Measurements from ENCODE around the gene GBF1. TPM values are rescaled to one million over a fixed set of nuclear protein-coding genes. Genes with fewer than 3 reads are reported as not detected.

The GBF1 gene
- total and polyA plus RNA-seq, 2 of the 13 experiments (the other 11 are each of a cell fraction or from before 2014, with no cell fraction given), result 17.1 to 21.9 TPM

DNA sequence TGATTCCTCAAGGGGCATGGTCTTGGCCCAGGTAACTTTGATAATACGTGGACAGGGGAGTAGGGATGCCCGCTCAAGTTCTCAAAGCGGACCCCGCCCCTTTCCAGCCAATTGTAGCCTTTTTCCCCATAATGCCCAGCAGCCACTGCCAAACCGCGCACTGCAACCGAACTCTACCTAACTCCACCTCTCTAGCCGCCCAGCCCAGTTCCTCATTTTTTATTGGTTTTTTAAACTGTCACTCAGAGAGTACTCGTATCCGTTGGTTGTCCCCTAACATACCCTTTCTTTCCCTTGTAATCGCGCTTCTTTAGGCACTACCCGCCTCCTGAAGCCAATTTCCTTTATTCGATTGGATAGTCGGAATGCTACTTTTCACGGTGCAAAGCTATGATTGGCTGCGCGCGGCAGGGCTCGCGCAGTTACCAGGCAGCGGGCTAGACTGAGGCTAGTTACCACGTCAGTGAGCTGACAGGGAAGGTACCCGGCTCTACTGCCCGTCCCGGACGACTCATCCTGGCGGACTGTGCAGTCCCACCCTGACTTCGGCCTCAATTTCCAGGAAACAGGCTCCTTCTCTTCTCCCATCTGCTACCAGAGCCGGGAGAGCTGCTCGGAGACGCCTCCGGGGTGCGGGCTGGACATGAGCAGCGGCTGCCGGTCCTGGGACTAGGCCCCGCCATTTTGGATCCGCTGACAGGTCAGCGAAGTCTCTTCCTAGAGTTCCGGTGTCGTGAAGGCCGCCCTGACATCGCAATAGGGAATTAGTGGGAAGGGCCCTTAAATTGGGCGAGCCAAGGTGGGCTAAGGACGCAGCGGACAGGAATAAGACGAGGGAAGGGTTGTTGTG, at the start of gene GBF1 (continued):
- TF ChIP-seq SOX6 (IDR thresholded peaks at IDR 0.05) (no peak), SOX6 (CRISPR knock-in tag; IDR thresholded peaks at IDR 0.05) (peak; percentile 42; the same call in 1 of the 2 replicates), SP140L (CRISPR knock-in tag; IDR thresholded peaks at IDR 0.05; ENCODE audit: borderline replicate concordance) (0 out of 2 replicates have a peak, but pooled peaks have one; percentile 41), RXRA (CRISPR knock-in tag; IDR thresholded peaks at IDR 0.05) (peak; percentile 63; the same call in 1 of the 2 replicates), ETV6 (CRISPR knock-in tag; conservative IDR thresholded peaks at IDR 0.05) (peak; percentile 68; the same call in 1 of the 2 replicates), RORA (CRISPR knock-in tag; IDR thresholded peaks at IDR 0.05) (0 out of 2 replicates have a peak, but pooled peaks have one; percentile 52), HNRNPK (IDR thresholded peaks at IDR 0.05; ENCODE audit: low read depth, low read length, poor library complexity, severe bottlenecking) (no peak), GATAD1 (CRISPR knock-in tag; IDR thresholded peaks at IDR 0.05) (peak; percentile 88), POGZ (CRISPR knock-in tag; IDR thresholded peaks at IDR 0.05) (peak; percentile 27; the same call in 1 of the 2 replicates), ZNF33A (CRISPR knock-in tag; IDR thresholded peaks at IDR 0.05; ENCODE audit: borderline replicate concordance) (no peak), SIN3A (IDR thresholded peaks at IDR 0.05; ENCODE audit: borderline replicate concordance, low read depth, low read length) (peak; percentile 78; the same call in 1 of the 2 replicates), ELF4 (CRISPR knock-in tag; IDR thresholded peaks at IDR 0.05; ENCODE audit: borderline replicate concordance) (no peak; the same call in 1 of the 2 replicates), KLF16 (CRISPR knock-in tag; IDR thresholded peaks at IDR 0.05) (peak in 1 of 2 experiments; percentile 51; a peak in 1 of 4 replicates), SRY (CRISPR knock-in tag; IDR thresholded peaks at IDR 0.05) (peak; percentile 78; the same call in 1 of the 2 replicates), KDM2A (CRISPR knock-in tag; IDR thresholded peaks at IDR 0.05; ENCODE audit: borderline replicate concordance, low read depth) (peak; percentile 78), SKI (IDR thresholded peaks at IDR 0.05; ENCODE audit: partially characterized antibody) (peak; percentile 47), ZNF605 (CRISPR knock-in tag; IDR thresholded peaks at IDR 0.05) (peak; percentile 90), GPN1 (CRISPR knock-in tag; IDR thresholded peaks at IDR 0.05; ENCODE audit: borderline replicate concordance) (no peak)
- TF ChIP-seq, protein P1, sequence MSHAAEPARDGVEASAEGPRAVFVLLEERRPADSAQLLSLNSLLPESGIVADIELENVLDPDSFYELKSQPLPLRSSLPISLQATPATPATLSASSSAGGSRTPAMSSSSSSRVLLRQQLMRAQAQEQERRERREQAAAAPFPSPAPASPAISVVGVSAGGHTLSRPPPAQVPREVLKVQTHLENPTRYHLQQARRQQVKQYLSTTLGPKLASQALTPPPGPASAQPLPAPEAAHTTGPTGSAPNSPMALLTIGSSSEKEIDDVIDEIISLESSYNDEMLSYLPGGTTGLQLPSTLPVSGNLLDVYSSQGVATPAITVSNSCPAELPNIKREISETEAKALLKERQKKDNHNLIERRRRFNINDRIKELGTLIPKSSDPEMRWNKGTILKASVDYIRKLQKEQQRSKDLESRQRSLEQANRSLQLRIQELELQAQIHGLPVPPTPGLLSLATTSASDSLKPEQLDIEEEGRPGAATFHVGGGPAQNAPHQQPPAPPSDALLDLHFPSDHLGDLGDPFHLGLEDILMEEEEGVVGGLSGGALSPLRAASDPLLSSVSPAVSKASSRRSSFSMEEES (CRISPR knock-in tag; IDR thresholded peaks at IDR 0.05), result peak; percentile 58
- TF ChIP-seq, protein P2, sequence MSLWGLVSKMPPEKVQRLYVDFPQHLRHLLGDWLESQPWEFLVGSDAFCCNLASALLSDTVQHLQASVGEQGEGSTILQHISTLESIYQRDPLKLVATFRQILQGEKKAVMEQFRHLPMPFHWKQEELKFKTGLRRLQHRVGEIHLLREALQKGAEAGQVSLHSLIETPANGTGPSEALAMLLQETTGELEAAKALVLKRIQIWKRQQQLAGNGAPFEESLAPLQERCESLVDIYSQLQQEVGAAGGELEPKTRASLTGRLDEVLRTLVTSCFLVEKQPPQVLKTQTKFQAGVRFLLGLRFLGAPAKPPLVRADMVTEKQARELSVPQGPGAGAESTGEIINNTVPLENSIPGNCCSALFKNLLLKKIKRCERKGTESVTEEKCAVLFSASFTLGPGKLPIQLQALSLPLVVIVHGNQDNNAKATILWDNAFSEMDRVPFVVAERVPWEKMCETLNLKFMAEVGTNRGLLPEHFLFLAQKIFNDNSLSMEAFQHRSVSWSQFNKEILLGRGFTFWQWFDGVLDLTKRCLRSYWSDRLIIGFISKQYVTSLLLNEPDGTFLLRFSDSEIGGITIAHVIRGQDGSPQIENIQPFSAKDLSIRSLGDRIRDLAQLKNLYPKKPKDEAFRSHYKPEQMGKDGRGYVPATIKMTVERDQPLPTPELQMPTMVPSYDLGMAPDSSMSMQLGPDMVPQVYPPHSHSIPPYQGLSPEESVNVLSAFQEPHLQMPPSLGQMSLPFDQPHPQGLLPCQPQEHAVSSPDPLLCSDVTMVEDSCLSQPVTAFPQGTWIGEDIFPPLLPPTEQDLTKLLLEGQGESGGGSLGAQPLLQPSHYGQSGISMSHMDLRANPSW (CRISPR knock-in tag; IDR thresholded peaks at IDR 0.05; ENCODE audit: borderline replicate concordance), result peak; percentile 71; the same call in 1 of the 2 replicates
- TF ChIP-seq, protein P3, sequence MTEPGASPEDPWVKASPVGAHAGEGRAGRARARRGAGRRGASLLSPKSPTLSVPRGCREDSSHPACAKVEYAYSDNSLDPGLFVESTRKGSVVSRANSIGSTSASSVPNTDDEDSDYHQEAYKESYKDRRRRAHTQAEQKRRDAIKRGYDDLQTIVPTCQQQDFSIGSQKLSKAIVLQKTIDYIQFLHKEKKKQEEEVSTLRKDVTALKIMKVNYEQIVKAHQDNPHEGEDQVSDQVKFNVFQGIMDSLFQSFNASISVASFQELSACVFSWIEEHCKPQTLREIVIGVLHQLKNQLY (CRISPR knock-in tag; IDR thresholded peaks at IDR 0.05), result no peak
- TF ChIP-seq, protein P4, sequence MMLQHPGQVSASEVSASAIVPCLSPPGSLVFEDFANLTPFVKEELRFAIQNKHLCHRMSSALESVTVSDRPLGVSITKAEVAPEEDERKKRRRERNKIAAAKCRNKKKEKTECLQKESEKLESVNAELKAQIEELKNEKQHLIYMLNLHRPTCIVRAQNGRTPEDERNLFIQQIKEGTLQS (CRISPR knock-in tag; IDR thresholded peaks at IDR 0.05), result 0 out of 2 replicates have a peak, but pooled peaks have one; percentile 25
- TF ChIP-seq, protein P5, sequence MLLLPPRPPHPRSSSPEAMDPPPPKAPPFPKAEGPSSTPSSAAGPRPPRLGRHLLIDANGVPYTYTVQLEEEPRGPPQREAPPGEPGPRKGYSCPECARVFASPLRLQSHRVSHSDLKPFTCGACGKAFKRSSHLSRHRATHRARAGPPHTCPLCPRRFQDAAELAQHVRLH (CRISPR knock-in tag; IDR thresholded peaks at IDR 0.05; ENCODE audit: borderline replicate concordance, low read depth), result peak; percentile 68; the same call in 1 of the 2 replicates
